Vagina (tissue), 2 donors: Measurements from ENCODE around the gene SFMBT2. TPM values are rescaled to one million over a fixed set of nuclear protein-coding genes. Genes with fewer than 3 reads are reported as not detected.

Experiments used
- DNase-seq, 2 donors: peaks; one replicate each; pipeline ENCODE4 v3.0.0-alpha.2; 2017; ENCODE audit errors: extremely low spot score in 2 of 2
- H3K27ac ChIP-seq: fragments of 200-600 bp; sonication (generic); one replicate; pipeline ENCODE4 v1.5.1; 2019
- H3K27me3 ChIP-seq: fragments of 200-600 bp; sonication (generic); one replicate; pipeline ENCODE4 v1.5.1; 2019
- H3K36me3 ChIP-seq, 2 donors: fragments of 200-600 bp; sonication (generic); one replicate each; pipeline ENCODE4 v1.5.1; 2017 to 2019
- H3K4me1 ChIP-seq: fragments of 200-600 bp; sonication (generic); one replicate; pipeline ENCODE4 v1.5.1; 2019
- H3K4me3 ChIP-seq, 2 donors: fragments of 200-600 bp; sonication (generic); 1 replicate in 1 of 2; 2 replicates in 1 of 2; pipeline ENCODE4 v1.5.1; 2016 to 2019
- H3K9me3 ChIP-seq: fragments of 200-600 bp; sonication (generic); one replicate; pipeline ENCODE4 v1.5.1; 2019
- CTCF ChIP-seq, 3 experiments: fragments of 450-650 bp in 2 of 3; fragments of 200-600 bp in 1 of 3; sonication (generic) in 1 of 3; IDR thresholded peaks; one replicate each; pipeline ENCODE4 v1.5.1; 2017 to 2019; ENCODE audit warnings: antibody characterized with exemption in 3 of 3, mild to moderate bottlenecking in 2 of 3, moderate library complexity in 2 of 3
- POLR2A ChIP-seq, 2 donors: fragments of 450-650 bp; IDR thresholded peaks; one replicate each; pipeline ENCODE4 v1.6.1; 2017; ENCODE audit warnings: antibody characterized with exemption in 2 of 2, mild to moderate bottlenecking in 2 of 2, moderate library complexity in 2 of 2
- POLR2AphosphoS5 ChIP-seq, 2 donors: sonication (generic); formaldehyde crosslinking; IDR thresholded peaks; one replicate each; pipeline ENCODE4 v1.9.0; 2017; ENCODE audit warnings: antibody characterized with exemption in 2 of 2, mild to moderate bottlenecking in 2 of 2, low read depth in 1 of 2; ENCODE audit not compliant: insufficient read depth in 1 of 2
- intact Hi-C: fragments of 100-400 bp; cut with DNase I; formaldehyde crosslinking; loops from one replicate; pipeline ENCODE4 v1.15.1; 2023
- total RNA-seq: library from RNA; depleted of rRNA; stranded (reverse); fragments of >200 nt; gene quantifications from one replicate; pipeline ENCODE4 v1.2.3, GENCODE V29; 2016

The SFMBT2 gene
- total RNA-seq, 1 donor from 2014 or later = 12.5 TPM

- Histone ChIP-seq H3K36me3 (peaks cover 0 to 8% of the 10 kb centered on the region in 2 donors), H3K9me3 (no peaks in the 10 kb centered on the region), H3K27me3 (no peaks in the 10 kb centered on the region), H3K4me1 (peaks cover 20% of the 10 kb centered on the region), H3K27ac (no peak overlapping the region), H3K4me3 (no peak overlapping the region)
- DNase-seq = no peak
- TF ChIP-seq POLR2A (IDR thresholded peaks at IDR 0.05) (no peak), POLR2AphosphoS5 (IDR thresholded peaks at IDR 0.05; ENCODE audit: insufficient read depth in 1 of 2, low read depth in 1 of 2) (no peak), CTCF (IDR thresholded peaks at IDR 0.05) (no peak)
- intact Hi-C loops = no loop called here
Observed at GRCh38 chr10:7372504-7372903, 38.3 kb downstream of the SFMBT2 start.

GRCh38 chr10:7370511-7370910 is 40.3 kb downstream of the SFMBT2 start:
- Histone ChIP-seq H3K4me3 (no peak overlapping the region), H3K27me3 (no peaks in the 10 kb centered on the region), H3K27ac (no peak overlapping the region), H3K4me1 (peaks cover 13% of the 10 kb centered on the region), H3K36me3 (peaks cover 0 to 18% of the 10 kb centered on the region in 2 donors), H3K9me3 (no peaks in the 10 kb centered on the region)
- DNase-seq = no peak
- intact Hi-C loops = no loop called here
- TF ChIP-seq POLR2AphosphoS5 (IDR thresholded peaks at IDR 0.05; ENCODE audit: insufficient read depth in 1 of 2, low read depth in 1 of 2) (no peak), CTCF (IDR thresholded peaks at IDR 0.05) (no peak), POLR2A (IDR thresholded peaks at IDR 0.05) (no peak)

- Histone ChIP-seq H3K27ac (no peak overlapping the region), H3K9me3 (no peaks in the 10 kb centered on the region), H3K4me3 (no peak overlapping the region), H3K4me1 (no peaks in the 10 kb centered on the region), H3K36me3 (peaks cover 0 to 37% of the 10 kb centered on the region in 2 donors), H3K27me3 (no peaks in the 10 kb centered on the region)
- intact Hi-C loops = no loop called here
- TF ChIP-seq POLR2A (IDR thresholded peaks at IDR 0.05) (no peak), CTCF (IDR thresholded peaks at IDR 0.05) (no peak), POLR2AphosphoS5 (IDR thresholded peaks at IDR 0.05; ENCODE audit: insufficient read depth in 1 of 2, low read depth in 1 of 2) (no peak)
- no peak for DNase-seq
Observed at GRCh38 chr10:7365027-7365745, 45.6 kb downstream of the SFMBT2 start.

DNA sequence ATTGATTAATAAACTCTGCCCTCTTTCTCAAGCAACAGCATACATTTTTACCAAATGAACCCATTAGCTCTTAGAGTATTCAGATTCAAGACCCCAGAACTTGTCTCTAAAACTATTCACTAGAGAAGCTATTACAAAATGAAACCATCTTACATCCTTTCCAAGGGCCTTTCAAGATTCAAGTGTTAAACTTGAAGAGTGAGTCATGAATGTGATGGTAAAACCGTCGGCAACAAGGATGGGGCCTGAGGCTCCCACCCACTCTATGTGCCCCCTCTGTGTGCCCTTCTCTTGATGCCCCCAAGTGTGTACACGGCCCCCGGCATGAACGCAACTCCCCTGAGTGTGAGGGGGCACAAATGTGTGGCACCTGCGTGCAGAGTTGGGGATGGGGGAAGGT is 46.4 kb downstream of the SFMBT2 start:
- Histone ChIP-seq H3K27ac (no peak overlapping the region), H3K27me3 (no peaks in the 10 kb centered on the region), H3K4me3 (no peak overlapping the region), H3K36me3 (peaks cover 0 to 32% of the 10 kb centered on the region in 2 donors), H3K4me1 (no peaks in the 10 kb centered on the region), H3K9me3 (no peaks in the 10 kb centered on the region)
- DNase-seq = no peak
- TF ChIP-seq POLR2A (IDR thresholded peaks at IDR 0.05) = no peak
- TF ChIP-seq POLR2AphosphoS5 (IDR thresholded peaks at IDR 0.05; ENCODE audit: insufficient read depth in 1 of 2, low read depth in 1 of 2) = no peak
- TF ChIP-seq CTCF (IDR thresholded peaks at IDR 0.05) = no peak
- intact Hi-C loops = no loop called here

GRCh38 chr10:7363700-7364099 is 47.1 kb downstream of the SFMBT2 start:
- intact Hi-C loops = no loop called here
- Histone ChIP-seq H3K27me3 (no peaks in the 10 kb centered on the region), H3K4me3 (no peak overlapping the region), H3K9me3 (no peaks in the 10 kb centered on the region), H3K27ac (no peak overlapping the region), H3K36me3 (peaks cover 0 to 32% of the 10 kb centered on the region in 2 donors), H3K4me1 (no peaks in the 10 kb centered on the region)
- DNase-seq = no peak
- no peak for TF ChIP-seq CTCF (IDR thresholded peaks at IDR 0.05)
- TF ChIP-seq POLR2A (IDR thresholded peaks at IDR 0.05) = no peak
- no peak for TF ChIP-seq POLR2AphosphoS5 (IDR thresholded peaks at IDR 0.05; ENCODE audit: insufficient read depth in 1 of 2, low read depth in 1 of 2)
